C4-2B (cell line): ENCODE measurements around the gene ALDH7A1.

Source experiments
- CTCF ChIP-seq: fragments of 450-650 bp; conservative IDR thresholded peaks from 2 replicates; pipeline ENCODE4 v1.5.1; 2017; ENCODE audit warnings: mild to moderate bottlenecking
- ZFX ChIP-seq: fragments of 450-650 bp; IDR thresholded peaks from 2 replicates; pipeline ENCODE4 v1.6.1; 2017

GRCh38 chr5:126543660-126544059, 51.4 kb downstream of the ALDH7A1 start:
- TF ChIP-seq CTCF, result no peak
- TF ChIP-seq ZFX, result no peak
